Astrocyte of the hippocampus (primary cell): ENCODE results near the gene UNC79.

ENCODE experiments used
- DNase-seq: peaks from one replicate; pipeline ENCODE4 v3.0.0; 2011; ENCODE audit warnings: low read depth, low spot score

The UNC79 gene

DNA sequence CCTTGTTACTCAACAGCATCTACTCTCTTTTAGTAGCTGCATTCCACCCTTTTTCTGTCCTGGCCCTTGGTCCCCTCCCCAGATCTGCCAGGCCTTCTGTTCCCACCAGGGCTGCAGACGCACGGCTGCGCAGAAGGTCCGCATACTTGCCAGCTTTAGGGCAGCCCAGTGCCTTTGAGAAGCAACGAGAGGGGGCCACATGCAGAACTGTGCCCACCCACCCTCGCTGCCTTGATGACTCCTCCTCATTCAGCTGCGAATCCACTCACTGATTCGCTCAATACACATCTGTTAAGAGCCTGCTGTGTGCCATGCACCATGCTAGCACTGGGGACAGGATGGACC, 318.3 kb downstream of the UNC79 start:
- DNase-seq, result no peak

- DNase-seq, result no peak
Measured at GRCh38 chr14:93751946-93752655, 321.4 kb downstream of the UNC79 start.

- DNase-seq, result no peak
Measured at GRCh38 chr14:93752980-93753561, 322.3 kb downstream of the UNC79 start.

DNA sequence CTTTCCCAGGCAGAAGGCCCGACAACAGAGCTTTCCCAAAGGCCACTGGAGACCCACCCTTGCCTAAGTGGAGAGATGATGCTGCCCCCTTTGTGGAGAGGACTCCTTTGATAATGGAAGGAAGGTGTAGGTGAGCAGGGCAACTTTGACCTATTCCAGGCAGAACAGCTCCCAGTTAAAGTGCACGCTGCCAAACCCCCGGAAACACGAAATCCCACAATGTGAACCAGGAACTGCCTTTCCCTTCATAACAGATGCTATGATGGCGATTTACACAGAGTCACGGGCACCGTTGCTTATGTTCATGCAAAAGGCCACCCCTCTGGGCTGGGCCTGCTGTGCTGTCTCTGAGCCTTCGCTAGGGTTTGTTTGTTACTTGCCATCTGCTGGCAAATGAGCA, 322.9 kb downstream of the UNC79 start:
- no peak for DNase-seq

- DNase-seq, result no peak
Measured at GRCh38 chr14:93757206-93757605, 326.5 kb downstream of the UNC79 start.
